Stimulated activated CD4-positive, alpha-beta T cell treated with anti-CD3 and anti-CD28 coated beads, Interleukin-12 subunit alpha, Interleukin-12 subunit beta, amount 100 ng/mL, for 48 hours (primary cell): ENCODE measurements around the gene ETF1.
A peak's percentile ranks its signal among the peaks of the same experiment; 100 is the strongest.

Experiments used
- DNase-seq, 3 donors: peaks; one replicate each; pipeline ENCODE4 v3.0.0-alpha.2; 2020; ENCODE audit warnings: low read depth in 2 of 3, low spot score in 1 of 3

Gene ETF1

DNA sequence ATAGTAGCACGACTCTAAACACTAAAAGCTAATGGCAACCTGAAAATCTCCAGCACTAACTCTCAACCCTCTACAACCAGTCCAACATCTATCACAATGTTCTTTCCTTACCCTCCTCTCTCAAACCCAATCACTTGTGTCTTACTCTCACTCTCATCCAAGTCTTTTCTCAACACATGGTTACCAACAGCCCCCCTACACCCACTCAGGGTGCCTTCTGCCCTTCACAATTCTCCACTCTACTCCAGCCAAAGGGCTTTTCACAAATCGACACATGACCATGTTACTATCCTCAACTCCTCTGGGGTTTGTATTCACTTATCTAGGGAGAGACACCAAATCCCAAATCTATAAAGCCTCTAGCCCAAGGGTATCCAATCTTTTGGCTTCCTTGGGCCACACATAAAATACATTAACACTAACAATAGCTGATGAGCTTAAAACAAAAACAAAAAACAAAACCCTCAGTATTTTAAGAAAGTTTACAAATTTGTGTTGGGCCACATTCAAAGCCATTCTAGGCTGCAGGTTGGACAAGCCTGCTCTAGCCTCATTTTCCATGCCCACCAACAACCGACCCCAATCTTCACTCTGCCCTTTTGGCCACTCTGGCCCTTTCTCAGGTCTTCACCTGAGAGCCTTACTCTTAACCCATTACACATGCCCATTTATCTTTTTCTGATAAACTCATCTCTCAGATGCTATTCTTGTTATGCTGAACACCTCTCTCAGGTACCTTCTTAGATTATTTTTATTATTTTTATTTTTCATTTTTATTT lies 20.5 kb upstream of the ETF1 start:
- no peak for DNase-seq

DNA sequence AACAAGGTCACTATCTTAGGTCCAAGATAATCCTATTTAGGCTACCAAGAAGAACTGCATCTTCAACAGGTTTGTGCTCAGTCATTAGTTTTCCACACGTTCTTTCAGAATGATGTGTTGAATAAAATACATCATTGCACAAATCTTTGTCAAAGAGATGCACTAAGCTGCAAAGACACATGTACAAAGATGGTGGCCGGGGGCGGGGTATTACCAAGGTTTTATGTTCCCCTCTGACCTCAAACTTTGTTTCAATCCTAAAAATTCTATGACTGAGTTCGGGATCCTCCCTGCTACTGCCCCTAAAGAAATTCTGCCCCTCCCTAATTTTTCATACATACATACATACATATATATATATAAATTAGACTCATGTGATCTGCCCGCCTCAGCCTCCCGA lies 17.9 kb upstream of the ETF1 start:
- no peak for DNase-seq

DNA sequence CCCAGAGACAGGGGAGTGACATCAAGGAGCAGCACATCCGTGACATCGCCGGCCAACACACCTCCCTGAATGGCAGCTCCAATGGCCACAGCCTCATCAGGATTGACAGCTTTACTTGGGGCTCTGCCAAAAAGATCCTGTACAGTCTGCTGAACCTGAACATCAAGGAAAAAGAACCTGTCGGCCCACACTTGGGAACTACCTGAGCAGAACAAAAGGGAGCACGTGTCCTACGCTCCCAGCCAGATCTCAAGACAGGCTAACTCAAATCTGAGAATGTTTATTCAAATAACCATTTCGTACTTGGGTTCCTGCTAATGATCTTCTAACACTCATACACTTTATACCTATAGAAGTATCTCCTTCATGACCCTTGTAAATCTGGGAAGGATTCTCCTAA lies 16.9 kb upstream of the ETF1 start:
- DNase-seq: no peak

DNA sequence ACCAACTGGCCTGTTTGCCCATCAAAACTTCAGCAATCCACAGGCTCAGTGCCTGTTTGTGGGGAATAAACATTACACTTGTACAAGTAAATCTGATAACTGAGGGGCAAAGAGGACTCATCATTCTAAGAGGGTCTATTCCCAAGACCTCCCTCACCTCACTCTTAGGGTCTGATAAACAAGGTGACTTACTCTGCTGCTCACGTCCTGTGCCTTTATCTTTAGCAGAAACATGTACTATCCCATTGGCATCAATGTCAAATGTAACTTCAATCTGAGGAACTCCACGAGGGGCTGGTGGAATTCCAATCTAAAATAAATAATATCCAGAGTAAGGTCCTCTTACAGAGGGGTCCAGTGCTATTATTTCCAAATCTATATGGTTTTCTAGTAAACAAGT lies 14.6 kb upstream of the ETF1 start:
- no peak for DNase-seq

DNA sequence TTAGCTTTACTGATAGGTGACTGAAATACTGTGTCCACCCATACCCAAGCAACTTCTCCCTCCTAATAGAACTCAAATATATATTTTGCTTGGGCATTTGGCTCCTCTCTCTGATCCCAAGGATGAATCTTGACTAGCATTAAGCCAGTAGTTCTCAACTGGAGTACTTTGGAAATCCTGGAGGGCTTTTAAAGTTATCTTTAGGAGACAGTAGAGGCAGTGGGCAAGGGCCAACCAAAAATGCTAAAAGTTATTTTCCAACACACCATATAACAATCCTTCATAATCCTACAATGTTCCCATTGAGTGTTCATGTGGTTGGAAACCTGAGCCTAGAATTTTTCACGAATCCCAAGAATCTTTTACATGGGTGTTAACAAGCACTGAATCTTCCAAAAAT lies 11.1 kb upstream of the ETF1 start:
- no peak for DNase-seq

DNA sequence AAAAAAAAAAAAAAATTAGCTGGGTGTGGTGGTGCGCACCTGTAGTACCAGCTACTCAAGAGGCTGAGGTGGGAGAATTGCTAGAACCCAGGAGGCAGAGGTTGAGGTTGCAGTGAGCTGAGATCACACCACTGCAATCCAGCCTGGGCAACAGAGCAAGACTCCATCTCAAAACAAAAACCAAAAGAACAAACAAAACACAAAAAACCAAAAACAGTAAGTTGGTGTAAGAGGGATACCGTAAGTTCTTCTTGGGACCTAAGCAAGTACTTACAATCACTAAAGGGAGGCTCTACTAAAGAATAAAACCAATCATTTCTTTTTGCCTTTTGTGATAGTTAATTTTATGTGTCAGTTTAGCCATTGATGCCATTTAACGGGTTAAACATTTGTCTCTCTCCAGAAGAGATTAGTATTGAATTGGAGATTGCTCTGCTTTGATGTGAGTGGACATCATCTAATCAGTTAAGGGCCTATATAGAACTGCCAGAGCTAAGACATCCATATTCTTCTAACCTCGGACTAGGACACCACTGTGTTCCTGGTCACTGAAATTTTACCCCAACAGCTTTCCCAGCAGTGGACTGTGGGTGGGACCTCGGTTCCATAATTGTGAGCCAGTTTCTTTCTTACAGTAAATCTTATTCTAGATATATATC lies 10.5 kb upstream of the ETF1 start:
- no peak for DNase-seq

DNA sequence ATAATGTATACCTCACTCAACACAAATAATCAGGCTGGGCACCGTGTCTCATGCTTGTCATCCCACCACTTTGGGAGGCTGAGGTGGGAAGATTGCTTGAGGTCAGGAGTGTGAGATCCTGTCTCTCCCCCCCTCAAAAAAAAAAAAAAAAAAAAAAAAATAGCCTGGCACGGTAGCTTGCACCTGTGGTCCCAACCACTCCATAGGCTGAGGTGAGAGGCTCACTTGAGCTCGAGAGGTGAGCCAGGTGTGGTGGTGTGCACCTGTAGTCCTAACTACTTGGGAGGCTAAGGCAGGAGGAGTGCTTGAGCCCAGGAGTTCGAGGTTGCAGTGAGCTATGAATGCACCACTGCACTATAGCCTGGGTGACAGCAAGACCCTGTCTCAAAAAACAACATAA lies 9.6 kb upstream of the ETF1 start:
- no peak for DNase-seq

DNA sequence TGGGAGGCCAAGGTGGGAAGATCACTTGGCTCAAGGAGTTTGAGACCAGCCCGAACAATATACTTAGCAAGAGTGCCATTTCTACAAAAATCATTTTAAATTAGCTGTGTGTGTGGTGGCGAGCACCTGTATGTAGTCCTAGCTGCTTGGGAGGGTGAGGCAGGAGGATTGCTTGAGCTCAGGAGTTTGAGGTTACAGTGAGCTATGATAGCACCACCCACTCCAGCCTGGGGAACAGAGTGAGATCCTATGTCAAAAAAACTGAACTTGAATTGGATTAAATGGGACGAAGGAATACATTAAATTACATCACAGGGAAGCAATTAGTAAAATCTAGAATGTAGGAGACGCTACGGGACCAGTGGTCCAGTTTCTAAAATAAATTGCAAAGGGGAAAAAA lies 6.4 kb upstream of the ETF1 start:
- DNase-seq: no peak

DNA sequence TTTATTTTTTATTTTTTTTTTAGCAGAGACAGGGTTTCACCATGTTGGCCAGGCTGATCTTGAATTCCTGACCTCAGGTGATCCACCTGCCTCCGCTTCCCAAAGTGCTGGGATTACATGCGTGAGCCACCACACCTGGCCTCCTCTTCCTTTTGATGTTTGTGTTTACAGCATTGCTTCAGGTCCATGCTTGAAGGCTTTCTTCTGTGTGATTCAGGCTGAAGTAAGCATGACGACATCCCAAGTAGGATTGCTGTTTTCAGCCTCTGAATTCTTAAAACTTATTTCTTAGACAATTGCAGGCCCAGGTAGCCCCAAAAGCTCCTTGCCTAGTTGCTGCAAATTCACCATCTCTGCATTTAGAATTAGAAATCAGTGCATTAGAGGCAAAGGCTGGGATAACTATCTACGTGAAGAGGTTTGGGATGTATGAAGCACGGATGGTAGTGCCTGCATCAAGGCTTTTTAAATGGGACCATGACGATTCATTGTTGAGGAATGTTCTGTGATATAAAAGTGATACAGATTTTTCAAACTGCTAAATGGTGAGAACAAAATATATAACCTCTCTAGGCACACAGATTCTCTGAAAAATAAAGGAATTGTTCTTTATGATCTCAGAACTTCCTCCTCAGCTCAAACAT lies 3.0 kb upstream of the ETF1 start:
- DNase-seq: no peak

DNA sequence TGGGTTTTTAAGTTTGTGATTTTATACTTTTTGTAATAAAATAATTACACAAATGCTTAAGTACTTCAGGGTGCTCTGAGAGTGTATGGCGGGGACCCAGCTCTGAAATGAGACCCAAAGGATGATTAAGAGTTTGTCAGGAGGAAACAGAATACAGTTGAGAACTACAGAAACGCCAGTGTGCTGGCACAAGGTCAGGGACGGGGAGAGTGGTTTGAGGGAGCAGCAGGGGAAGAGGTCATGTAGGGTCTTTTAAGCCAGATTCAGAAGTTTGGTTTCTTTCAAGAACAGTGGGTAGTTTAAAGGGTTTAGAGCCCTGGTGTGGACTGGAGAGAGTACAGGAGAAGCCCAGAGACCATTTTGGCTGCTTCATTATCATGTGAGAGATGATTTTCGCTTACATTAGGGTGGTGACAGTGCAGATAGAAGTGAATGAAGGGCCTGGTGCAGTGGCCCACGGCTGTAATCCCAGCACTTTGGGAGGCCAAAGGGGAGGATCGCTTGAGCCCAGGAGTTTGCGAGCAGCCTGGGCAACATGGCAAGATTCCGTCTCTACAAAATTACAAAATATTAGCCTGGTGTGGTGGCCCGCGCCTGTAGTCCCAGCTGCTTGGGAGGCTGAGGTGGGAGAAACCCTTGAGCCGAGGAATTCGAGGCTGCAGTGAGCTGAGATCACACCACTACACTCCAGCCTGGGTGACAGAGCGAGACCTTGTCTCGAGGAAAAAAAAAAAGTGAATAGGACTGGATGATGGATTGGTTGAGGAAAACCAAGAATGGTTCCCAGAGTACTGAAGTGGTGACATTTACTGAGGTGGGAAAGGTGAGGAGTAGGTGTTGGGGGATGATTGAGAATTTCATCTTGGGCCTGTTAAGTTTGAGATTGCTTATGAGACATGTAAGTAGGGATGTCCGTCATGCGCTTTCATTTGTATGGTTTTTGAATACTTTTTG lies 1.4 kb upstream of the ETF1 start:
- DNase-seq: no peak

DNA sequence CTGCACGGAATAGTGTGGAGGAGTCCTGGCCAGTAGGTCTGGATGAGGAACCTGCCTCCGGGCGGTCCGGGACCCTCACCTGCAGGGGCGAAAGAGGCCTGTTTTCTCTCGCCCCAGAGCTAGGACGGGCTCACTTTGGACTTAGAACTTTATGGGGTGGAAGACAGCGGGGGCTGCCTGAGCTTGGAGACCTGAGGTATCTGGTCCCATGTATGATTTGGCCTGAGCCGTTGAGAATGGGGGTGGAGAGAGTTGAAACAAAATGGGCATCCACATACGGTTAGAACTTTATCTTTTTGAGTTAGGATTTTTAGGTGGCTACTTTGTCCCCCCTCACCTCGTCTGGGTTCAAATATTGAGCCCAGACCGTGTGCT lies 681 bp upstream of the ETF1 start:
- DNase-seq: no peak

DNA sequence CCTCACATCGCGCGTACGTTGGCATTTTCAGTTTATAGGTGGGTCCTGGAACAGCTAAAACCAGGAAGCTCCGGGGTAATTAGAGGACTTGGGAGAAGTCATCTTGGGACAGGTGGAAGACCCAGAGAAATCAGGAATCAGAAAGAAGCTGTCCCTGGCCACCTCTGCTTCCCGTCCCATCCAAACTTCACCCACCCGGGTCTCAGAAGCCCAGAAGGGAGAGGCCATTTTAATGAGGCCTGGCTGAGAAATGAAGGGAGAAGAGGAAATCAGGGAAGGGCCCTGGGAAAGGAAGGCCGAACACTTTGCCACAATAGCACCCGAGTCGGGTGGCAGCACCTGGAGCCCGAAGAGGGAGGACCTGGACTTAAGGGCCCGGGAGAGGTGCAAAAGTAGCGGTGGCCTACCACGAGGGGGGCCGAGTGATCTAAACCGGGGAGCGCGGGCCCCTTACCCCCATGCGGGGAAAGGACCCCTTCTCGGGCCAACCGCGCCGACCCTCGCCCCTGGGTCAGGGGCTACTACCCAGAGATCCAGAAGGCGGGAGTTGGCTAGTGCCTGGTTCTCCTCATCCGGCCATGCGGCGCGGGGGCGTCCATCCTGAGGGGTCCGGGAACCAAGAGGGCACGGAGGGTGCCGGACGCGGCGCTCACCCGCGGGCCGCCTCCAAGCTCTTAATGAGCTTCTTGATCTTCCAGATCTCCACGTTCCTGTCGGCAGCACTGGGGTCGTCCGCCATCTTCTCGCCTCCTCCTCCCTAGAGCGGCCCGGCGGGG lies 668 bp downstream of the ETF1 start:
- DNase-seq: no peak

DNA sequence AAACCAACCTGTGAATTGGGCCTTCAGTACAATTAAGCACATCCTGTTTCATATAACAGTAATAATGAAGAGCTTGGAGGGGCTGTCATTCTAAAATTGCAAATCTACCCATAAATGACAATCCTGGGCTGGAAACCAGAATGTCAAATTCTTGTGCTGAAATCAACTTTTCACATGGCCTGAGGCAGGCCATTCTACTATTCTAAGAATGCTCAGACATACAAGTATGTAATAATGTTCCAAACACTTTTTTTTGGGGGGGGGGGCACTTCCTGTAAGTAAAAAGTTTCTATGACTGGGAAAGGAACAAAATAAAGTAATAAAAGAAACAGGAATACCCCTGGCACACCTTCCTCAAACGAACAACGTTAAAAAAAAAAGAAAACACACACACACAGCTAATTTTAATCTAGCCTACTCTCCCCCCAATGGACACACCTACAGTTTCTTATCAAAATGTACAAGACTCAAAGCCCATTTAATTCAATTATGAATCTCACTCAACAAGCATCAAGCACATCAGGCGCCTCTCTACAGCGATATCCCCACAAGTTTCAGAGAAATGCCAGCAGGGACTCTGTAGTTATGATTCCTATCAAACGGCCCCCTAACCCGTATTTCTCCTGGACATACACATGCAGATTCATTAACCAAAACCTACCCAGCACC lies 1.4 kb downstream of the ETF1 start:
- DNase-seq: no peak

DNA sequence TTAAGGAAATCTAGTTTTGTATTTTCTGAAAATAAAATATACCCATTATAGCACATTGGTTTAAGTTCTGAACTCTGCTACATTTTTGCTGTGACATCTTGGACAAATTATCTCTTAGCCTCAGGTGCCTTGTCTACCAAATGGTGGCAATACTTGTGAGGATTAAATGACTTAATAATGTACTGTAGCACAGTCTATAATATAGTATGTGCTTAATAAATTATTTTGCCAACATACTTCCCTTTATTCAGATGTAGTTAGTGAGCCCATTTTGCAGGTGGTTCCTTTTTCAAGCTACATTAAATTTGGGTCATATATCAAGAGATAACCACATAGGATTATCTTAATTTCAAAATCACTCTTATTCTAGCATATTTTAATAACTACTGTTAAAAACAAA lies 3.2 kb downstream of the ETF1 start:
- no peak for DNase-seq

DNA sequence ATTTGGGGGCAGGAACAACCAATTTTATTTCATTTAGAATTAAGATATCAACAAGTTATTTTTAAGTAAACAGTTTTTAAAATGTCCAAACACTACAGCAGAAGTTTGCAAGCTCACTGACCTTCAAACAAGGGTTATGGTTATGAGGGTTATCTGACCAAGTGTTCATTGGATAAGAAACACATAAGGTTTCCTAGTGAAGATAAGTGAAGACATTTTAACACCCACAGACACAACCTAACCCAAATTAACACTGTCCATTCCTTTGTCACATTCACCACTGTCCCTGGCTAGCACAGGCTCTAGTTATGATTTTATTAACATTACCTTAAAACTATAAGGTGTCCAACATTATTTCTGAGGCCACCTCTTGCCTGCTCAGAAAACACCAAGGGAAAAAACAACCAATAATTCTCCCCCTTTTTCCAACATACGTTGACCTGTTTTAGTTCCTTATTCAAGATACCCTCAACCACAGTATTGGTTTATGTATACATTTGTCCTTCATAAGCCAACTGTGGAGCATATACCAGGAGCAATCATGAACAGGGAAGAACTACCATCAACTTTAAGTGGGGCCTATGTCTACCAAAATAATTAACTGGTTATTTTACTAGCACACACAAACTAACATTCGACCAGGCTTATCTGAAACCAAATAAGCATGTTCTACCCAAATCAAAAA lies 4.0 kb downstream of the ETF1 start:
- no peak for DNase-seq

DNA sequence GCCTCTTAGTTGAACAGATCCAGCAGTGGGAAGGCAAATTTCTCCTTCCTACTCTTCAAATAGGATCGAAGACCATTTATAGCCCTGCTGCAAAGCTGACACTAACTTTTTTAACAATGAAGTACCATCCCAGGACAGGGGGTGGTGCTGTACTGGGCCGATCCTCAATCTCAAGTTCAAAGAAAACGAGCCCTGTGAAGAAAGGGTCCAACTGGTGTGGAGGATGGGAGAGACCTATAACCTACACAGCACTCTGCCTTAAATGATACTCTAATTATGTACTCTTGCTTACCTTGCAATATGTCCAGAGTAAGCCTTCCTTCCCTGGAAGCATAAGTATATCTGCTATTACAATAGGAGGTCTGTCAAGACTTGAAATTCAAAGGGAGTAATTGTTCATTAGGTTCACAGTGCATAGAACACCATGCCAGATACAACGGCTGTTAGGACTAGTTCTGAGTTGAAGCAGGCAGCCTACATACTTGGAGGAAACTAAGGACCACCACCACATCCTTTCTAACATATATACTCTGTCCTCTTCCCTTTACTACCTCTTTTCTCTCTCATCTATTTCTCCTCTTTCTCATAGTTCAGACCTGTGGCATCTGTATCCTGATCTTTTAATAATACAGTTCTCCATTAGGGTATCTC lies 6.2 kb downstream of the ETF1 start:
- peak in 1 of 3 donors; percentile 14 for DNase-seq

DNA sequence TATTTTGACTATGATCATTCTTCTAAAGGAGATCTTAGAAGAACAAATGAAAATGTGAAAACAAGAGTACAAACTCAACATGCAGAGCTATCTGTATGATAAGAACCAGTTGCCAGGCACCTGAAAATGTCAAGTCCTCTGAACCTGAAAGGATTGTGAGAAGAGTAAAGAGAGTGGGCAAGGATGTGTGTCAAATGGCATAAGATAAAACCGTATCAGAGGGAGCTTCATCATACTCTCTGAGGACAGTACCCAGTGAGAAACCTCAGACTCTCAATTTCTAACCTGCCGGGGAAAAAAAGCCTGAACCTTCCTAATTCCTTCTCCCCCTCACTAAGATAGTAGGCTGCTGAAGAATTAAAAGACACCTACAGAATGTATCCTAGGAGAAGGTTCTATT lies 6.8 kb downstream of the ETF1 start:
- no peak for DNase-seq

DNA sequence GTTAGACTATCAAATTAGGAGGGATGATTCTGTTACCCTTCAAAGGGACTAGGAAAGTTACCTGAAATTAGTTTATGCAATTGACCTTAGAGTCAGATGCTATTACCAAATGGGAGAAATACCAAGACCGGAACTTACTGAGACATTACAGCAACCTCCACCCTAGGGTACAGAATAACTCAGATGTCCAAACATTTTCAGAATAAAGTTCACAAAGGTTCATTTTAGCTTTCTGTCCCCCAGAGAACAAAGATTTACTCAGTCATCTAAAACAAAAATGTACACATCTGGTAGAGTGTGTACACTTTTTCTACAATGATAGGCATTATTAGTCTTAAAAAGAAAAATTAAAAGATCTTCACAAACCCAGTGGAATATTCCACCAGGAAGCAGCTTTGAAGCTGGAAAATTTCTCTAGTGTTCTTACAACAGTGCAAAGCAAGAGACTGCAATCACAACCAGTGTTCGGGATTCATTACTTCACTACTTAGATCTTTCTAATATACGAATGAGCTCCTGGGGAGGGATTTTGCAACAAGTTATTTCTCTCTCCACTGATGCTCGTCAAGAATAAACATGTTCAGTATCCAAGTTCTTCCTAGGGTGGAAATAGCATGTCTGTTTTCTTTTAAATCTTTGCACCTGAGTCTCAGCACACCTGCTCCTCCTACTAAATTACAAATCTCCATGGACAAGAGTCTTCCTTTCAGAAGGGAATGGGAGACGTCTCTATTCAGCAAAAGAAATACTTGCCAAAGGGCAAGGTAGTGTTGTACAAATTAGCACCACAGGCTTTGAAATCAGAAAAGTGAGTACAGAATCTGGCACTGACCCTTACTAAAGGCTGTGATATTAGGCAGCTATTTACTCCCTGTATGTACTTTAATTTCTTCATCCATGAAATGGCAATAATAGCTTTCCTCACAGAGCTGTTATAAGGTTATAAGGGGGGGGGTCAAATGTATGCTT lies 8.8 kb downstream of the ETF1 start:
- DNase-seq: no peak
